GM18507 (cell line): Measurements from ENCODE around the gene CD82.

ENCODE experiments used
- DNase-seq: peaks from one replicate; pipeline ENCODE4 v3.0.0; 2011; ENCODE audit warnings: low read depth; ENCODE audit not compliant: insufficient read length; ENCODE audit errors: extremely low spot score
- FAIRE-seq: peaks from 2 replicates; lab custom pipeline; 2011; peaks lifted over from hg19 to GRCh38; lab: Jason Lieb, UNC

The CD82 gene

GRCh38 chr11:44595964-44596381, 30.5 kb downstream of the CD82 start:
- FAIRE-seq (no peak), DNase-seq (no peak)

- FAIRE-seq = peak; percentile 92
These were observed 31.2 kb downstream of the CD82 start for GRCh38 chr11:44596525-44597276.

GRCh38 chr11:44597358-44598012, 32.0 kb downstream of the CD82 start:
- DNase-seq (no peak), FAIRE-seq (peak; percentile 36)

More at GRCh38 chr11:44596525-44597276, 31.2 kb downstream of the CD82 start:
- DNase-seq = no peak

GRCh38 chr11:44598831-44599230, 33.4 kb downstream of the CD82 start:
- no peak for FAIRE-seq
- DNase-seq = no peak

- no peak for DNase-seq
- FAIRE-seq = no peak
These were observed 34.8 kb downstream of the CD82 start for GRCh38 chr11:44600261-44600660.

- FAIRE-seq (peak; percentile 90), DNase-seq (no peak)
These were observed 35.4 kb downstream of the CD82 start for GRCh38 chr11:44600839-44601383.

- DNase-seq (no peak), FAIRE-seq (peak; percentile 88)
These were observed 36.3 kb downstream of the CD82 start for GRCh38 chr11:44601471-44602370.

GRCh38 chr11:44602891-44603310, 37.4 kb downstream of the CD82 start:
- FAIRE-seq (no peak), DNase-seq (no peak)

- DNase-seq (no peak), FAIRE-seq (no peak)
These were observed 38.7 kb downstream of the CD82 start for GRCh38 chr11:44604171-44604581.

GRCh38 chr11:44605068-44605708, 39.7 kb downstream of the CD82 start:
- no peak for DNase-seq
- FAIRE-seq = no peak

GRCh38 chr11:44605965-44606364, 40.5 kb downstream of the CD82 start:
- FAIRE-seq = no peak
- DNase-seq = no peak

- DNase-seq = no peak
- FAIRE-seq = no peak
These were observed 41.0 kb downstream of the CD82 start for GRCh38 chr11:44606472-44606871.

- no peak for DNase-seq
- no peak for FAIRE-seq
These were observed 42.0 kb downstream of the CD82 start for GRCh38 chr11:44607319-44607962.

GRCh38 chr11:44607987-44608386, 42.5 kb downstream of the CD82 start:
- DNase-seq = no peak
- FAIRE-seq = no peak

GRCh38 chr11:44608651-44608990, 43.2 kb downstream of the CD82 start:
- DNase-seq (no peak), FAIRE-seq (peak; percentile 56)

GRCh38 chr11:44608991-44609782, 43.7 kb downstream of the CD82 start:
- FAIRE-seq (peak; percentile 98), DNase-seq (no peak)

GRCh38 chr11:44609783-44610155, 44.3 kb downstream of the CD82 start:
- DNase-seq = no peak
- no peak for FAIRE-seq
